Skeletal muscle satellite cell (primary cell): Measurements from ENCODE around the gene MYO18B.

ENCODE experiments used
- H3K27me3 ChIP-seq: 2 replicates; pipeline ENCODE4 v1.7.0; 2013; ENCODE audit warnings: low read length; ENCODE audit not compliant: control insufficient read depth, insufficient read depth
- H3K36me3 ChIP-seq: 2 replicates; pipeline ENCODE4 v1.7.0; 2013; ENCODE audit warnings: mild to moderate bottlenecking, control low read depth, low read length; ENCODE audit not compliant: insufficient read depth
- H3K4me1 ChIP-seq: 2 replicates; pipeline ENCODE4 v1.7.0; 2013; ENCODE audit warnings: low read length; ENCODE audit not compliant: control insufficient read depth, insufficient read depth
- H3K4me2 ChIP-seq: 2 replicates; pipeline ENCODE4 v1.7.0; 2013; ENCODE audit warnings: mild to moderate bottlenecking, low read length
- H3K4me3 ChIP-seq: 2 replicates; pipeline ENCODE4 v1.7.0; 2013; ENCODE audit warnings: low read length
- H3K9ac ChIP-seq: 2 replicates; pipeline ENCODE4 v1.7.0; 2013; ENCODE audit warnings: mild to moderate bottlenecking, low read depth, low read length, moderate library complexity
- H3K9me3 ChIP-seq: replicated peaks from 2 replicates; pipeline ENCODE4 v1.7.0; 2013; ENCODE audit warnings: mild to moderate bottlenecking, control low read depth, low read length

MYO18B gene

DNA sequence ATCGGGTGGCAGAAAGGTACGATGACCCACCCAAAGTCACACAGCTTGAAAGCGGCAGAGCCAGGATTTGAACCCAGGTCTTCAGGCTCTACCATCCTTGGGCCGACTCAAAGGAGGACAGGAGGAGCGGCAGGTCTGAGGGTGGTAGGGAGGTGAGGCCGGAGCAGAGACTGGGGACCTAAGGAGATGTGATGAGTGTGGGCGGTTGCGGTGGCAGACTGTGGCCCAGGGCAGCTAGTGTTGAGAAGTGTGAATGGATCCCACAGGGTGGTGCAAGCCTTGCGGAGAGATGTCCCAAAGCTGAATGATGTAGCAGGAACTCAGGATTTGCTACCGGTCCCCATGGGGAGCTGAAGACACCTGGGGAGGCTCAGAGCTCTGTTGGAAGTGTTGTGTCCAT, 180.2 kb downstream of the MYO18B start:
- Histone ChIP-seq H3K4me2 (no peak overlapping the region), H3K9ac (no peak overlapping the region), H3K4me1 (no peaks in the 10 kb centered on the region), H3K9me3 (no peaks in the 10 kb centered on the region), H3K36me3 (peaks cover 57% of the 10 kb centered on the region), H3K27me3 (no peaks in the 10 kb centered on the region), H3K4me3 (no peak overlapping the region)

DNA sequence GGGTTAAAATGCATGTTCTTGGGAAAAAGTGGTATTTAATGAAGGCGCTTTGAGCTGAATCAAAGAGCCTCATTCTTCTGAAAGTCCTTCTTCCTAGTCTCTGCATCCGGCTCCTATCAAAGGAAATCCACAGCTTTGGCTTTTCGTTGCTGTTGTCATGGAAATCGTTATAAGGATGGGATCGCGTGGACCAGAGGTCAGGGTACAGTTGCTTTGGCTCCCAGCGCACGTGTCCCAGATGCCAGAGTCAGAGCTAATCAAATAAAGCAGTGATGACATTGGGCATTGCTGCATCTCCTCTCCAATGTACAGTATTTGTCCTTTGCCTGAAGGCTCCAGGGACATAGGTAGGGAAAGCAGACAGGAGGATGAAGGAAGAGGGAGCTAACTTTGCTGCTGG, 181.9 kb downstream of the MYO18B start:
- no peaks in the 10 kb centered on the region for H3K9me3 ChIP-seq
- H3K4me1 ChIP-seq, result no peaks in the 10 kb centered on the region
- H3K9ac ChIP-seq, result no peak overlapping the region
- no peak overlapping the region for H3K4me2 ChIP-seq
- no peak overlapping the region for H3K4me3 ChIP-seq
- no peaks in the 10 kb centered on the region for H3K27me3 ChIP-seq
- peaks cover 51% of the 10 kb centered on the region for H3K36me3 ChIP-seq

DNA sequence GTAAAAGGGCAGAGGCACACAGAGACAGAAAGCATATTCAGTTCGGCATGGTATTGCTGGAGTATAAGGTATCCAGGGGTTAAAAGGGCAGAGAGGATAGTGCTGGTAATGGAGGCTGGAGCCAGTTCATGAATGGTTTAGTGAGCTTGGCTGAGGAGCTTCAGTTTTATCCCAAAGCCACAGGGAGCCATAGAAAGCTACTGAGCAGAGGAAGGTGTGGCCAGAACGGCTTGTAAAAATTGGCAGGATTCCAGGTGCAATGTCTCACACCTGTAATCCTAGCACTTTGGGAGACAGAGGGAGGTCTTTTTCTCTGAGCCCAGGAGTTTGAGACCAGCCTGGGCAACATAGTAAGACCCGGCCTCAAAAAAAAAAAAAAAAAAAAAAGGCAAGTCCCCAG, 186.1 kb downstream of the MYO18B start:
- no peaks in the 10 kb centered on the region for H3K4me1 ChIP-seq
- H3K9ac ChIP-seq, result no peak overlapping the region
- H3K4me3 ChIP-seq, result no peak overlapping the region
- H3K9me3 ChIP-seq, result no peaks in the 10 kb centered on the region
- peaks cover 31% of the 10 kb centered on the region for H3K36me3 ChIP-seq
- H3K27me3 ChIP-seq, result no peaks in the 10 kb centered on the region
- H3K4me2 ChIP-seq, result no peak overlapping the region

DNA sequence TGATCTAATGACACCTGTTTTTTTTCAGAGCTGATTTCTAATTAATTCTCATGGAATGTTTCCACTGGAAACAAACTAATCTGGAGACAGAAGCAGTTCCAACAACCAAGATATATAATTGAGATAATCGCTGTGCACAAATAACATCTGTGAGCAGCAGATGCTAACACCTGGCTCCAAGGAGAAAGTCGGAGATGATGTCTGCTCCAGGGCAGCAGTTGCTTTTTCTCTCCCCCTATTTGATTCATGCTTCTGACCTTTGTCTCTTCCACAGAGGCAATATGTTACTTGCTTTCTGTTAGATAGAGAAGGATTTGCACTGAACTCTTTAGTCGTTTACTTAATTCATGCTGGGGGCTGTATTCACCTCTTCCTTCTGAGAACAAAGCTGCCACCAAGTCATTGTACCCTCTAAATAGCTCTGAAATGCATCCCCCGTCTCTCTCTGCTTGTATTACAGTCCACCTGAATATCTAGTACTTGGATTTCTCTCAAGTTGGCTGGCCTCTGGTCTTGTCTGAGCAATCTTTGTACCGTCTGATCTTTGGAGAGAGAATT, 187.4 kb downstream of the MYO18B start:
- Histone ChIP-seq H3K9ac (no peak overlapping the region), H3K36me3 (peaks cover 26% of the 10 kb centered on the region), H3K4me2 (no peak overlapping the region), H3K4me3 (no peak overlapping the region), H3K27me3 (no peaks in the 10 kb centered on the region), H3K4me1 (no peaks in the 10 kb centered on the region), H3K9me3 (no peaks in the 10 kb centered on the region)

DNA sequence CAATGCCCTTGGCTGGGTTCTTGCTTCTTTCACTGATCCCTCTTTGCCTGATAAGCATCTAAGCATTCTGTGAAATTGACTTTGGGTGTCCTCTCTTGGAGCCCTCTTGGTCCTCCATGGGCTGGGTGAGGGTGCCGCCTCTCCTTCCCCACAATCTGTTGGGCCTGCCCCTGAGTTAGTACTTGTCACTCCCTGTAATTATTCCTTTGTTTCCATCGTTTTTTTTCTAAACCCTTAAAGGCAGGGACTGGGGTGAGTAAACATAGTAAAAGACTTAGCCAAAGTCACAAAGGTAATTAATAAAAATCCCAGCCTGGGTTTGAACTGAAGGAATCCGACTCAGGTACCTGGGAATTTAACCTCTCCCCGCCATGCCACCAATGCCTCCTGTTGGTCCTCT, 188.1 kb downstream of the MYO18B start:
- Histone ChIP-seq H3K36me3 (peaks cover 23% of the 10 kb centered on the region), H3K4me3 (no peak overlapping the region), H3K4me2 (no peak overlapping the region), H3K27me3 (no peaks in the 10 kb centered on the region), H3K4me1 (no peaks in the 10 kb centered on the region), H3K9ac (no peak overlapping the region), H3K9me3 (no peaks in the 10 kb centered on the region)

DNA sequence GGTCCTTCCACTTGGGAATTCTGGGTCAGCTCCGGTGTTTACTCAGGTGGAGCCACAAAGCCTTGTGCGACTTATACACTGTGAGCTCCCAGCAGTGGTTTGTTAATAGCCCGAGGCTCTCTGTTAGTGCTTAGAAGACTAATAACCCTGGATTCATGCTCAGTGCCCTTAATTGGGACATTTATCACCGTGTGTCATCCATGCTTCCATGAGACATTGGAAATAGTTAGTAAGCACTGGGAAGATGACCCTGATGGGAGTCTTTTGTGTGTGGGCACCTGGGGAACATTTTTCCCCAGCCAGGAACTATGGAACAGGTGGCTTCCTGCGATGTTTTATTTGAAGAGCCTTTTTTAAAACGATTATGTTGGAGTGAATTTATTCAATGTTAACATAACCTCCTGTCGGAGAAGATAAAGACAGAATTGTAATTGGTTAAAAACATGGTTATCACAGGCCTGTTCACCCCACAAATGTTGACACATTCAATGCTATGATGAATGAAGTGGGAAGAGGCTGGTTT, 188.9 kb downstream of the MYO18B start:
- Histone ChIP-seq H3K36me3 (peaks cover 21% of the 10 kb centered on the region), H3K9me3 (no peaks in the 10 kb centered on the region), H3K4me2 (no peak overlapping the region), H3K27me3 (no peaks in the 10 kb centered on the region), H3K9ac (no peak overlapping the region), H3K4me3 (no peak overlapping the region), H3K4me1 (no peaks in the 10 kb centered on the region)

DNA sequence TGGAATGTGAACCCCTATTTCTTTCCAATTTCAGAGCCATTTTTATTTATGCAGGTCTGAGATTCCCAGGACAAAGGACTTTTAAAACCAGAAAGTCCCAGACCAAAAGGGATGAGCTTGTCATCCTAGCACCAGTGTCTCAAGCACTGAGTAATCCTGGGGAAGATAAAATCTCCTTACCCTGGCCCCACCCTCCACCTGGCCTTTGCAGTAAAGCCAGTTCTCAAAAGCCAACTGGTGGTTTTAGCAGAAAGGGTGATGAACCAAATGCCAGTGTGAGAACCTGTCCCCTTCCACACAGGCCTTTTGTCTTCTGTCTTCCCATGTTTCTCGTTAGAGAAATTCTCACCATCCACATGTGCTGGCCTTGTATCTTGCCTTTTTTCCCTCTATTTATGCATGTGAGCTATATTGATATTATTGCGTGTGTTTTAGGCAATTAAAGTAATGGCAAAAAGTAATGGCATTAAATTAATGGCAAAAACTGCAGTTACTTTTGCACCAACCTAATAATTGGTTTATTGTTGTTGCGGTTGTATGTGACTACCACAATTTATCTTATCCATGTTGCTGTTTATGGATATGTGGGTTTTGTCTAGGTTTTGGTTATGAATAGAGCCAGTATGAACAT, 191.3 kb downstream of the MYO18B start:
- Histone ChIP-seq H3K4me2 (no peak overlapping the region), H3K4me1 (no peaks in the 10 kb centered on the region), H3K36me3 (peaks cover 35% of the 10 kb centered on the region), H3K9me3 (no peaks in the 10 kb centered on the region), H3K9ac (no peak overlapping the region), H3K27me3 (no peaks in the 10 kb centered on the region), H3K4me3 (no peak overlapping the region)

DNA sequence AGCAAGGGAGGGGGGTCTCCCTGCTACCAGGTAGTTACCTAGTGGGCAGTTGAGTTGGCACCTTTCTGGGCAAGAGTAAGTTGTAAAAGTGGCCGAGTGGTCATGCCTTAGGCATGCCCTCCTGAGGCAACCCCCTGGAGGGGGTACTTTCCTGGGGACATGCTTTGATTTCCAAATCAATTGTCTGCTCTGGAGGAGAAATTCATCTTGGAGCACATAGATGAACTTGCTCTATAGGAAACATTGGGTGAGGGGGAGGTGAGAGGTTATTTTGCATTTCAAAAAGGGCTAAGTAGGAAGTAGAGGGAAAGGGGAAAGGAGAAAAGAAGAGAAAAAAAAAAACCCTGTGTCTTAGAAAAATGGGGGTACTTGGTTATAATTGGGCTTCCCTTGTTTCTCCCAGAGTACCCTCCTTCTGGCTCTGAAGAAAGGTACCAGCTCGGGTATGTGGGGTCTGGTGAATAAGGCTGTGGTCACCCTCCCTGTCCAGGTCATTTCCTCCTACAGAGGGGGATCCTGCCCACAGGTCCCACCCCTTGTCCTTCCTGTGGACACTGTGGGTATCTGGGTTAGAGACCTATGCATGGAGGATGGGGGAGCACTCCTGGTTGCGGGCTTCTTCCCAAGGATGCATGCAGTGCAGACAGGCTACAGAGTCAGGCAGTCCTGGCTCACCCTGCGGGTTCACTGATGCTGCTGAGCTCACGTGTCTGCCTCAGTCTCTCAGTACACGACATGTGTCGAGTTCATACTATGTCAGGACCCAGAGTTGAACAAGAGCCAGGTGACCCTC, 193.5 kb downstream of the MYO18B start:
- Histone ChIP-seq H3K9me3 (no peaks in the 10 kb centered on the region), H3K4me1 (no peaks in the 10 kb centered on the region), H3K4me3 (no peak overlapping the region), H3K36me3 (peaks cover 44% of the 10 kb centered on the region), H3K4me2 (no peak overlapping the region), H3K9ac (no peak overlapping the region), H3K27me3 (no peaks in the 10 kb centered on the region)

DNA sequence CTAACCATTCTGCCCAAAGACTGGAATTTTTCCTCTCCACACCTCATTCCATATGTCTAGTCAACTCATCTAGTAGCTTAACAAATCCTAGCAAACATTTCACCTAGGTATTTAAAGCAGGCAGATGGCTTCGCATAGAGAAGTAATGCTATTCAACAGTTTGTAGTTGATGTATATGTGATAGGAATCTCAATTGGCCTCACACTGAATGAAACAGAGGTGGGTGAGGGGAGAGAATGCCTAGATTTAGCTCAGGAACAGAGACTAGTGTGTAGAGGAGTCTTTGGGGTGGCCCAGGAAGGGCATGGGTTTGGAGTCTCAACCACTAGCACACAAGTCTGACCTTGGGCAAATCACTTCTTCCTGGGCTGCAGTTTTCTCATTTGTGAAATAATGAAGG, 196.2 kb downstream of the MYO18B start:
- no peak overlapping the region for H3K4me3 ChIP-seq
- no peaks in the 10 kb centered on the region for H3K27me3 ChIP-seq
- H3K4me1 ChIP-seq, result peaks cover 13% of the 10 kb centered on the region
- no peak overlapping the region for H3K9ac ChIP-seq
- peaks cover 54% of the 10 kb centered on the region for H3K36me3 ChIP-seq
- H3K4me2 ChIP-seq, result no peak overlapping the region
- H3K9me3 ChIP-seq, result no peaks in the 10 kb centered on the region

DNA sequence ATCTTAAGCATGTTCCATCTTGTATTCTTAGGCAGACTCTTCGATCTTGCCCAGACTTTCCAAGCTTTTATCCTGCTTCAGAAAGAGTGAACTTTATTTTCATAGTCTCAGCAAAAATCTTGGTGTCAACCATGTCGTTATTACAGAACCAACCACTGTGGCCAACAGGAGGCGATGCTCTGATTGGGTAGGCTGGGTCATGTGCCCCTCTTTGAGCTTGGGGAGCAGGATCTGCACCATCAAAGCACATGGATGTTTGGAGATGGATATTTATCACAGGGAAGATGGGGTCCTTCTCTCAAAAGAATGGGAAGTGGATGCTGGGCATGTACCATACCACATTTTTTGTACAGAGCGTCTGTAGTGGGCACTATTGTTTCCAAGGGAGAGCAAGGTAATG, 197.4 kb downstream of the MYO18B start:
- H3K4me2 ChIP-seq, result no peak overlapping the region
- H3K9me3 ChIP-seq, result no peaks in the 10 kb centered on the region
- H3K4me1 ChIP-seq, result peaks cover 16% of the 10 kb centered on the region
- H3K9ac ChIP-seq, result no peak overlapping the region
- no peak overlapping the region for H3K4me3 ChIP-seq
- H3K27me3 ChIP-seq, result no peaks in the 10 kb centered on the region
- peaks cover 51% of the 10 kb centered on the region for H3K36me3 ChIP-seq

DNA sequence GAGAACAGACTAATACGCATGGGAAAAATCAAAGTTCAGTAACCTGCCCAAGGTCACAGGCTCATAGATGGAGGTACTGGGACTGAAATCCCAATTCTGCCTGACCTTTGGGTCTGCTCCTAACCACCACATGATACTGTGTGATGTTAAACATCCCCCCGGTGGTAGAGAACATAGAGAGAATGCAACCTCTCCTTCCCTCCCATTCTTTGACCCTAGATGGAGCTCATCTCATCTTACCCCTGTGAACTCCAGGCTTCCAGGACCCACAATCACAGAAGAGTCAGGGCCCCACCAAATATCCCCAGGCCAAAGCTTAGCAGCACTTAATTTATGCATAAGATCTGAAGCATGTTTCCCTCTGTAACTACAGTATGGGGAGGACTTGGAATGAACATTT, 198.5 kb downstream of the MYO18B start:
- Histone ChIP-seq H3K4me3 (no peak overlapping the region), H3K9ac (no peak overlapping the region), H3K4me1 (peaks cover 16% of the 10 kb centered on the region), H3K9me3 (no peaks in the 10 kb centered on the region), H3K4me2 (no peak overlapping the region), H3K27me3 (no peaks in the 10 kb centered on the region), H3K36me3 (peaks cover 50% of the 10 kb centered on the region)
